SH-SY5Y (cell line): ENCODE data around the gene KIF1A.

Experiments used
- GATA2 ChIP-seq: IDR thresholded peaks from 2 replicates; pipeline ENCODE4 v1.6.1; 2011; ENCODE audit warnings: mild to moderate bottlenecking, low read depth, low read length
- GATA3 ChIP-seq: IDR thresholded peaks from 2 replicates; pipeline ENCODE4 v1.6.1; 2011; ENCODE audit warnings: low read depth, mild to moderate bottlenecking, low read length, moderate library complexity

- TF ChIP-seq GATA3 = no peak
- TF ChIP-seq GATA2 = no peak
Measured at GRCh38 chr2:240725671-240726070, 94.3 kb downstream of the KIF1A start.
